Activated T-cell treated with anti-CD3 and anti-CD28 coated beads for 4 hours (primary cell): Measurements from ENCODE around the gene HERC4.

ENCODE experiments used
- DNase-seq: peaks from one replicate; pipeline ENCODE4 v3.0.0-alpha.2; 2020

The HERC4 gene

DNA sequence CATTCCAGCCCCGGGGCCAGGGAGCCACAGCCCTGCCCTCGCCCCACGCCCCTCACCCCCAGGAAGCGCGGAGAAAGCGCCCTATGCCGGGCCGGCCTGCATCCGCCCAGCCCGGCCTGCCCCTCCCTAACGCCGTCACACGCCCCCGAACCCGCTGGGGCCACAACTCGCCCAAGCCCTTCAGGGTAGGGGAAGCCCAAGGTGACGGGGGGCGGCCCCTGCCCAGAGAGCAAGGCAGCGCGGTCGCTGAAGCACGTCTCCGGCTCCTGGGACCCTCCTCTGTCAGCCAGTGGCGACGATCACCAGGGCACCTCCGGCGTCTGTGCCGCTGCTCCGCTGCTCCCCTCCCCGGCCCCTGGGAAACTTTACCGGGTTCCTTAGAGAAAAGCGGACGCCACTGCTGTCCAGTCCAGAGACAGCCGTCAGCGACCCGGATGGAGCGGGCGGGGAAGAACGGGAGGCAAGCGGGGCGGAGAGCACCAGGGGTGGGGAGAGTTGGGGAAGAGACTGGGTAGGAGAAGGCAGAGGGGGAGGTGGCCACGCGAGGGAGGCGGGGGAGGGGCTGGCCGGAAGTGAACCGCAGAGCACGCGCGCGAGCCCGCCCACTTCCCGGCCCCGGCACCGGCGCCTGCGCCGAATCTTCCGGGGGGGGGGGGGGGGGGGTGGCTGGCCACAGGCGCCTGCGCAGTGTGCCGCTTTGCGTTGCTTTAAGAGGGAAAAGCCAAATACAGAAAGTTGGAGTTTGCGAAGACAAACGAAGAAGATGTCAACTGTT is at the start of gene HERC4:
Gene HERC4, minus strand, starts transcription at position 509 of the 775 bp plus-strand sequence. CDS start 2,175 bp downstream, outside the sequence.
- peak; percentile 85 for DNase-seq

DNA sequence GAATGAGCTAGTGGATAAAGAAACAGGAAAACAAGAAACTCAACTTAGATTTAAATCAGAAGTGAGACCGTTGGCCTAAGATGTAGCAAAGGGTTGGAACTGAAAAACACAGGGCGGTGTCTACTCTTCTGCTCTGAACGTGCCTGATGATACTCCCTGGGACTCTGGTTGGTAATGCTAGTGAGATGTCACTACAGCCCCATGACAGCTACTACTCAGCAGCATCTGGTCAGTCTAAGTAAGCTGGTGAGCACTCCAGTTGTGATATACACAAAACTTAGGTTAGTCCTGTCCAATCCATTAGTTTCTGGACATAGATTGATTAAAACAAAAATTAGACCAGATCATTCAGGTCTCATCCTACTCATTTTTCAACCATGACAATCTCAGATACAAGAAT is 49.6 kb upstream of the HERC4 start:
- DNase-seq = no peak

- no peak for DNase-seq
Observed at GRCh38 chr10:68121852-68122251, 46.8 kb upstream of the HERC4 start.

- DNase-seq = no peak
Observed at GRCh38 chr10:68121020-68121743, 46.1 kb upstream of the HERC4 start.

DNA sequence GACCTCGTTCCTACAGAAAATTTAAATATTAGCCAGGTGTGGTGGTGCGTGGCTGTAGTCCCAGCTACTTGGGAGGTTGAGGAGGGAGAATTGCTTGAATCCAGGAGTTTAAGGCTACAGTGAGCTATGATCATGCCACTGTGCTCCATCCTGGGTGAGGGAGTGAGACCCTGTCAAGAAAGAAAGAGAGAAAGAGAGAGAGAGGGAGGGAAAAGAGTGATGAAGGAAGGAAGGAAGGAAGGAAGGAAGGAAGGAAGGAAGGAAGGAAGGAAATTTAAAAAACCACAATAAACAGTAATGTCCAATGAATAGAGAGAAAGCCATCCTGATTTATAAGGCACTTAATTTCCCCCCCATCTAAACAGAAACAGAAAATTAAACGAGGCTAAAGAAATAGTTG is 43.6 kb upstream of the HERC4 start:
- DNase-seq = no peak

DNA sequence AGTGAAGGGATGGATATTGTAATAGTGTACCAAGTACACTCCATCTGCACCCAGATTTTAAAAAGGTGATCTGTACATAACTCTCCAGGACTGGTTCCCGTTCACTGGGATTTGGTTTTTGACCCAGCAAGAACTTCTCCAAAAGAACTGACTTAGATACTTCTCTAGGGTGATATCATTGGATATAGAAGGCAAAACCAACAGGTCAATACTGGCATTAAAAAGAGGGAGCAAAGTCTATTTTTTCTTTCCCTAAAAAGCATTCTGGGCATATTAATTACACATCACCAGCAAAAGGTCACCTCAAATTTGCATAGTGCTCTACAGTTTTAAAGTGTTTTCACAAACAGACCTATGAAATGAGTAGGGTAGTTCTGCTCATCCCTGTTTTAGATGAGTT is 37.8 kb upstream of the HERC4 start:
- no peak for DNase-seq

DNA sequence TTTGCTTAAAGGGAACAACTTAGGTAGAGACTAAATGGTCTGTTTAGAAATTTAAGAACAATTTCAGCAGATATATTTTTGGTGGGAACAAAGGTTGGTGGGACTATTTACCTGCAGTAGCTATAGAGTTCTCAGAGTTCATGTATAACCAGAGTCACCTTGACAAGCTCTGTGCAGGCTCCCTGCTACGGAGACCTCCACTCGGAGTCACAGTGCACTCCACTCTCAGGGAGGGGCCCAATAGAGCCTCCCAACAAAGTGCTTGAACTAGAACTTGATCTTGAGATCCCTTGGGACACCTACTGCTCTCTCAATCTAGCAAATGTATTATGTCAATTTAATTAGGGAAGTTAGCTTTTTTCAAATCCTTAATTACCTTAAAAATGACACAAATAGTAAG is 36.5 kb upstream of the HERC4 start:
- DNase-seq = no peak

GRCh38 chr10:68110027-68110426 is 34.9 kb upstream of the HERC4 start:
- no peak for DNase-seq

DNA sequence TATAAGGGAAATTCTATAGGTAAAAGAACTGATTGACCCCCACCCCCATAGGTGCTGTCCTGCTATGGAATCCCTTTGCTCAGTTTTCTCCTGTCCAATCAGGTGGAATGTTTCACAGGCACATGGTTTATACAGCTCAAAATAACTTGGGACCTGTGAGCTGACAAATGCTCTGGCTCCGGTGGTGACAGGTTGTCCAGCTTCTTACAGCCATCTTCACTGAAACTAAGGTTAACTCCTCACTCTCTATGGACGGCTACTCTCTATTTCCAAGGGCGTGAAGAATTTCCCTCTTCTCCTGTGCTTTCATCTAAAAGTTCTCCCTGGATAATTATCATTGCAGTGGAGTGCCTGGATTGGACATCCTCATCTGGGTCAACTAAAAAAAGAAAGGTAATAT is 34.2 kb upstream of the HERC4 start, which contains the start of gene MYPN:
Gene MYPN, plus strand, starts transcription at position 158 of the 400 bp plus-strand sequence. CDS start 11,951 bp downstream, outside the sequence.
- DNase-seq = no peak

GRCh38 chr10:68108653-68109052 is 33.6 kb upstream of the HERC4 start:
- DNase-seq = no peak

DNA sequence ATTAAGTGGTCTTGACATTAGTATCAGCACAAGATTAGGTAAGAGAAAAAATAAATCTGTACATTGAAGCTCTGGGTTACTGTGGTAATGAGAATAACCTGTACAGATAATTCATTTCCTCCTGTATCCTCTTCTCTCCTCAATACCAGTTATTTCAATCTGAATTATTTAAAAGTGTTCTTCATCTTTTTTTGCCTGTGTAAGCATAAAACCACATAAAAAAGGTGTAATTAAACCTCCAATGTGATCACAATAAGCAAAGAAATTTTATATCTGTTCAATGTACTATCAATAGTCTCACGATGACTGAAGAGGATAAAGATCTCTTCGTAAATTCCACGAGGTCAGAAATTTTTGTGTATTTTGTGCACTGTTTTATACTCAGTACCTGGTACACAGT is 33.0 kb upstream of the HERC4 start:
- DNase-seq = no peak

DNA sequence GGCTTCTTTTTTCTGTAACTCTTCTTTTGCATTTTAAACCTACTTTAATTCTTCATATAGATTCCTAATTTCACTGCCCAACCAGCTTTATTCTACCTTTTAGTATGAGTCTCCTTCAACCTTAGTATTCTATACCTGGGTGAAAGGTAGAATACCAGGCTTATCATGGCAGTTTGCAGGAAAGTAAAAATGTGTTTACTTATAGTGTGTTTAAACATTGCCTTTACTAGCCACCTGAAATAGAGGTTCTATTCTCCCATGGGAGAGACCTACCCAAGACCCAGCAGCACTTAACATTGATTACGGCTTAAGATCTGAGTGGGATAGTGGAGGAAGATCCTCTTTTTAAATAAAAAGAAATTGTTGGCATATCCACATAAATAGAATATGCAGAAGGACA is 32.6 kb upstream of the HERC4 start:
- no peak for DNase-seq

DNA sequence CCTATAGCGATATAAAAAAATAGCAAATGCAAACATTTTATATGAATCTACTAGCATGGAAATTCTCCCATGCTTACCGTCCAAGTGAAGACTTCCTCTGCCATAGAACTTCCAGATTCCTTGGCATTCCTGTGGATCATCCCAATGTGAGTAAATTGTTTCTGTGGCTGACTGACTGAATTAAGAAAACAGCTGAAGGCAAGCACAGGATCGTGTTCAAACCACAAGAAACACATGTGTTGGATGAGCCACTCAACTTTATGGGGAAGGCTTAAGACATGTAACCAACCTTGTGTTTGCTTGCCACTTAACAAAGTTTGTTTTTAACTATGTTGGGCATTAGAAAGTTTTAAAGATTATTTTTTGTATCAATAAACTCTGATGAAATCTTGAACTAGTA is 31.6 kb upstream of the HERC4 start:
- no peak for DNase-seq

DNA sequence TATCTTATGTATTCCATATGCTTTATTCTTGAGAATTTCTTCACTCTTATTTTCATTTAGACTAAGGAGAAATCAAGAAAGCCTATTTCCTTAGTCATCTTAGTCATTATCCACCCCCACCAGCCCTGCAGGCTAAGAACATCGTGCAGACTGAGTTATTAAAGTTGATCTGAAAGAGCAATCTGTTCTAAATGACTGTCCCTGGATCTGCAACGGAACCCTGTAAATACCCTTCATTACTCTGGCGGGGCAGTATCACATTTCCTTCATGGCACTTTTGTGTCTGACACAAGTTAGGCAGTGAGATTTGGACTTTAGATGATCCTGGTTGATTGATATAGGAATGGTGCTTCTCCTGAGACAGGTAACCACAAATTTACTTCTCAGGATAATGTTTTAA is 30.7 kb upstream of the HERC4 start:
- no peak for DNase-seq

GRCh38 chr10:68103901-68104300 is 28.8 kb upstream of the HERC4 start:
- no peak for DNase-seq

- DNase-seq = no peak
Observed at GRCh38 chr10:68103261-68103878, 28.3 kb upstream of the HERC4 start.

DNA sequence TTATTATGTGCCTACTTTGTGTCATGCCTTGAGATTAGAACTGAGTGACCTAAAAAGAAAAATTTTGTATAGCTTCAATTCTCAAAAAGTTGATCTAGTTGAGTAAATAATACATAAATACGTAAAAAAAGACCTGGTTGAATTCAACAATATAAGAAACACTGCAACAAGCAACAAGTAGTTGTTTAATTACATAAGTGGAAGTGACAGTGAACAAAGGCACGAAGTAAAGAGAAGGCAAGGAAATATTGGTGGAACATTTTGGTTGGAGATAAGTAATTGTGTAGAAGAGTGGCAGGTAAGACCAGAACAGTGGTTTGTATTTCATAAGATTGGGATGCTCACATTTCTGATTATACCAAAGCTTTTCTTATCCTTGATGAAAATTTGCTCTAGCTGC is 26.0 kb upstream of the HERC4 start:
- no peak for DNase-seq

DNA sequence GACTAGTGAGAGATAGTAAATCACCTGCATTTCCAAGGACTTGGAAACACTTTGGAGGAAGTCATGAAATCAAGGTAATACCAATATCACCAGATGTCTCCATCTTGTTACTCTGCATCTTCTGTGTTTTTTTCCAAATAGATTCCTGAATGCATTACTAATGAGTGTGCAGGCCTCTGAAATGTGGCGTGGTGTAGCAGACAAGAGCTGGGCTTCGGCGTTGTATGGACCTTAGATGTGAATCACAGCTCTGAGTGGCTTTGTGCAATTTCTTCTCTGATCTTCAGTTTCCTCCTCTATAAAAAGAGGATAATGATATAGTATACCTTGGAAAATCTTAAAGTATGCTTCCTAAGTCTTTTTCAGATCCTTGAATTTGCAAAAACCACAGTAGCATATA is 24.7 kb upstream of the HERC4 start:
- no peak for DNase-seq

DNA sequence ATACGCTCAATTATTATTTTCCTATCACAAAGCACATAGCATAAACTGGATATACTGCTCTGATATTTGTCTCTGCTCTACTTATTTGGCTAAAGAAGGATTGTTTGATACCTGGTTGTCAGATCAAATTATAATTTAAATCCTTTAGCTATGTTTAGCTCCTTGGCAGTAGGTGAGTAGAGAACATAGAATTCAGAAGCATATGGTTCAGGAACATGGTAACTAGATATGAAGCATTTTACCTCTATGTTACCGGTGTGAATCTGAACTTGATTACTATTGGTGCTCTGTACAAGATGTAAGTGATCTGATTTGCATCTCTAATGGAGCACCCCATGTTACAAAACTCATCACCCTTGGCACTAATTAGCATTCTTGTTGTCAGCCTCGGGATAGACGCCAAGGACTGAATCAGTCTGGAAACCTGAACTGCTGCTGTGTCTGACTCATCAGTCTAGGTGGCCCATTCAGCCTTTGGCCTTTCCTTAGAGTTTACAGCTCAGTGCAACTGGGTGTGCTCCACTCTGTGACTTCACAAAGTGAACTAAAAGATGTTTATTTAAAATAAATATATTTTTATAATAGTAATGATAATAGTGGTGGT is 21.9 kb upstream of the HERC4 start:
- no peak for DNase-seq

GRCh38 chr10:68095153-68095552 is 20.1 kb upstream of the HERC4 start:
- no peak for DNase-seq

- DNase-seq = no peak
Observed at GRCh38 chr10:68092512-68092911, 17.4 kb upstream of the HERC4 start.

DNA sequence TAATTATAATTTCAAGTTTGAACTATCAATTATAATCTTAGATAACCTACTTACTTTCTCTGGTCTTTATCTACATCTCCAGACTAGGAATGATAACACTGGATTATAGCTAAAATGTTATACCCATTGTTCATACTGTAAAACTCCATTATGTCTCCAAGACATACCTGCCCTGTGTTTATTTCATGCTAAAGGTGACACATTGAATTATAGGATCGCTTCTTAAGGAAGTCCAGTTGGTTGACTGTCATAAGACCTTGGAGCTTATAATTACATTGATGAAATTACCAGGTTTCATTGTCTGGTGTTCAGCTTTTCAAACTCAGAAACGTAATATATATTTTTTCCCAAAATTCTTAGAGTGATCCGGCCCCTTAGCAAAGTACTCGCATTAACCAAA is 15.5 kb upstream of the HERC4 start:
- no peak for DNase-seq

DNA sequence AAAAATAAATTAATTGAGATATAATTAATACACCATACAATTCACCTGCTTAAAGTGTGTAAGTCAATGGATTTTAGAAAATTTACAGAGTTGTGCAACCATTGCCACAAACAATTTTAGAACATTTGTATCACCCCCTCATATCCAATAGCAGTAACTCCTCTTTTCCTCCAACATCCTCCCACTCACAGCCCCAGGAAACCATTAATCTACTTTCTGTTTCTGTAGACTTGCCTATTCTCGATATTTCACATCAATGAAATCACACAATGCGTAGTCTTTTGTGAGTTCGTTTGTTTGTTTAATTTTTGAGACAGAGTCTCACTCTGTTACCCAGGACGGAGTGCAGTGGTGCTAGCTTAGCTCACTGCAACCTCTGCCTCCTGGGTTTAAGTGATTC is 13.7 kb upstream of the HERC4 start:
- no peak for DNase-seq
